Tibial nerve (tissue), 4 donors: Measurements from ENCODE around the gene SSBP2.

Source experiments
- EP300 ChIP-seq, 2 donors: sonication (generic); formaldehyde crosslinking; IDR thresholded peaks; one replicate each; pipeline ENCODE4 v1.6.1; 2017; ENCODE audit warnings: antibody characterized with exemption in 2 of 2, mild to moderate bottlenecking in 1 of 2
- POLR2A ChIP-seq, 2 donors: fragments of 450-650 bp; IDR thresholded peaks; one replicate each; pipeline ENCODE4 v1.6.1; 2017; ENCODE audit warnings: antibody characterized with exemption in 2 of 2, mild to moderate bottlenecking in 2 of 2, moderate library complexity in 2 of 2
- TF ChIP-seq, protein P1 (sequence below), 5 experiments: fragments of 200-600 bp in 3 of 5; fragments of 450-650 bp in 2 of 5; sonication (generic) in 3 of 5; IDR thresholded peaks; one replicate each; pipeline ENCODE4 v1.5.1; 2016 to 2019; ENCODE audit warnings: antibody characterized with exemption in 5 of 5, mild to moderate bottlenecking in 3 of 5, moderate library complexity in 2 of 5

DNA sequence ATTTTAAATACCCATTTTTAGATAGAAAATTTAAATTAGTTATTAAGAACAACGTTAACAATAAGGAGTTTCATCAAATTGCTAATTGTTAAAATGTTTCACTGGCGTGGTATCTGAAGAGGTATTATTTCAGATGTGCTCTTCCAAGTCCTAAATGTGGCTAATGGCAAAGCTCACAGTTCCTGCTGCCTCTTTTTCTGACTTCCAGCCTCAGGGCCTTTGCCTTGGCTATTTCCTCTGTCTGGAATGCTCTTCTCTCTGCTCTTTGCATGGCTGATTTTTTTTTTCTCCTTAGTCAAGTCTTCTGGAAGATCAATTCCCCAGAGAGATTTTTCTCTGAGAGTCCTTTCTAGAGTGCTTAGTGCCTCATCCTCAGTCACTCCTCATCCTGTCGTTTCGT is 9.6 kb upstream of the SSBP2 start:
- TF ChIP-seq, protein P1, sequence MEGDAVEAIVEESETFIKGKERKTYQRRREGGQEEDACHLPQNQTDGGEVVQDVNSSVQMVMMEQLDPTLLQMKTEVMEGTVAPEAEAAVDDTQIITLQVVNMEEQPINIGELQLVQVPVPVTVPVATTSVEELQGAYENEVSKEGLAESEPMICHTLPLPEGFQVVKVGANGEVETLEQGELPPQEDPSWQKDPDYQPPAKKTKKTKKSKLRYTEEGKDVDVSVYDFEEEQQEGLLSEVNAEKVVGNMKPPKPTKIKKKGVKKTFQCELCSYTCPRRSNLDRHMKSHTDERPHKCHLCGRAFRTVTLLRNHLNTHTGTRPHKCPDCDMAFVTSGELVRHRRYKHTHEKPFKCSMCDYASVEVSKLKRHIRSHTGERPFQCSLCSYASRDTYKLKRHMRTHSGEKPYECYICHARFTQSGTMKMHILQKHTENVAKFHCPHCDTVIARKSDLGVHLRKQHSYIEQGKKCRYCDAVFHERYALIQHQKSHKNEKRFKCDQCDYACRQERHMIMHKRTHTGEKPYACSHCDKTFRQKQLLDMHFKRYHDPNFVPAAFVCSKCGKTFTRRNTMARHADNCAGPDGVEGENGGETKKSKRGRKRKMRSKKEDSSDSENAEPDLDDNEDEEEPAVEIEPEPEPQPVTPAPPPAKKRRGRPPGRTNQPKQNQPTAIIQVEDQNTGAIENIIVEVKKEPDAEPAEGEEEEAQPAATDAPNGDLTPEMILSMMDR (IDR thresholded peaks at IDR 0.05) = no peak
- TF ChIP-seq POLR2A (IDR thresholded peaks at IDR 0.05) (no peak), EP300 (IDR thresholded peaks at IDR 0.05) (no peak)
